Fibroblast of the conjunctiva (primary cell): Measurements from ENCODE around the gene MITF.

Experiments used
- DNase-seq: peaks from one replicate; pipeline ENCODE4 v3.0.0-alpha.2; 2010; ENCODE audit warnings: low read depth

The MITF gene

GRCh38 chr3:69761896-69762767 lies 22.9 kb downstream of the MITF start:
- peak; percentile 38 for DNase-seq

DNA sequence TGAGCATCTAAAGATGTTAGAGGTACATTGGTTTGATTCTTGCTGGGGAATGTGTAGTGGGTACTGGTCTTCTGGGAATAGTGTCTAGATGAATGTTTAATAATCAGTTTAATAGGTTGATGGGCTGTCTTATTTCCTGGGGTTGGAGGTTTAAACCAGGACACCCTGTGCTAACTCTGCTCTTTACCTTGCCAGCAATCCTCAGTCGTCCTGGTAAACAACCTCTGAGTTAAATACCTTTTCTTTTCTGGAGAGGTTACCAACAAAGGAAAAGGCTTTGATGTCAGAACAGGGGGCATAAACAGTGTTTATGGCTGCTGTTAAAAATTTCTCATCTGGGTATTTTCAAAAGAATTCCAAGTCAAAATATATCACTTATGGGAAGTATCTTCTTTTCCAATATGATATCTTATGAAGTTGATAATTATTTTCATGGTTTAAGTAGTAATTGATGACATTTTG lies 23.5 kb downstream of the MITF start:
- DNase-seq = no peak

- no peak for DNase-seq
Measured at GRCh38 chr3:69763458-69763857, 24.2 kb downstream of the MITF start.

- no peak for DNase-seq
Measured at GRCh38 chr3:69764121-69764741, 25.0 kb downstream of the MITF start.

DNA sequence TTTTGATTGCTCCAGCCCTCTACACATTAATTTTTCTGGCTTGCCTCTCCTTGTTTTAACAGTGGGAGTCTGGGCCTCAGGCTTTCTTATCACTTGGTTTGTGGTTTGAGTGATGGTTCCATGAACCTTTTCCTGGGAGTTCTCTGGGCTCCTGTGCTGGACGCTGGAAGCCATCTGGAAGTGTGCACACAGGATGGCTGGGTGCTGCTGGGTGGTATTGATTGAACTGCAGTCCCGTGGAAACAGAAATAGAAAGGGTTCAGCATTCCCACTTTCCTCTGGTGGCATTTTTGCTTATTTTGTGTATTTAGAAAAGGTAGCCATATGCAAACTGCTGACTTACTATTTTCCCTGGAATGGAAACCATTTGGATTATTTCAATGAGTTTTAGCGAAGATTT lies 25.6 kb downstream of the MITF start:
- DNase-seq = no peak

GRCh38 chr3:69766638-69767037 lies 27.4 kb downstream of the MITF start:
- DNase-seq = no peak

DNA sequence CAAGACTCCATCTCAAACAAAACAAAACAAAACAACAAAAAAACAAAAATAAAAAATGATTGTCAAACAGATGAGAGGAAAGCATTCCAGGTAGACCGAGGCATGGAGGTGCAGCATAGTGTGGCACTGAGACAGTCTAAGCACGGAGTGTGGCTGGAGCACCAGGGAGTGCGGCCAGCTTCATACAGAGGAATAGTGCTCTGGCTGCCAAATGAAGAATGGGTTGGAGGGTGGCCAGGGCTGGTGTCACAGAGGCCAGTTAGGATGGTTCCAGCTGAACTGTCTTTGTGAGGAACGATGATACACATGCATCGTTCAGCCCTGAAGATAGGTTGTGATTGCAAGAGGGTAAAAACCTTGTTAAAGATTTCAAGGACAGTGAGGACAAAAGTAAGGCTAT lies 28.3 kb downstream of the MITF start:
- no peak for DNase-seq

GRCh38 chr3:69768438-69768837 lies 29.2 kb downstream of the MITF start:
- no peak for DNase-seq

DNA sequence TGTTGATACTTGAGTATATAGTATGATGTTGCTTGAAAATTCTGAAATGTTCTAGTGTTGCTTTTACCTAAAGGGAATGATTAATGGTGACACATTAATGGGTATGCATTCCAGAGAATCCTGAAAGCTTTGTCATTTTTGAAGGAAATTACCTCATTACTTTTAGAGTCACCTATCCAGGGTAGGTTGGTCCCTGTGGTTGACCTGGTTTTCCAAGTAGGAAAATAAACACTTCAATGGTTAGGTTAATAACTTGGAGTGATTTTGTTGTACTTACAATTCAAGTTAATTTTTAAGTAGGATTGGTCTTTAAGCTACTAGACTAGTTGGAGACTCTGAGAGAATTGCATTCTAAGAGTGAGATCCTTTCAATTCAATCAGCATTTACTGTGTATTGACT lies 31.0 kb downstream of the MITF start:
- DNase-seq = no peak

DNA sequence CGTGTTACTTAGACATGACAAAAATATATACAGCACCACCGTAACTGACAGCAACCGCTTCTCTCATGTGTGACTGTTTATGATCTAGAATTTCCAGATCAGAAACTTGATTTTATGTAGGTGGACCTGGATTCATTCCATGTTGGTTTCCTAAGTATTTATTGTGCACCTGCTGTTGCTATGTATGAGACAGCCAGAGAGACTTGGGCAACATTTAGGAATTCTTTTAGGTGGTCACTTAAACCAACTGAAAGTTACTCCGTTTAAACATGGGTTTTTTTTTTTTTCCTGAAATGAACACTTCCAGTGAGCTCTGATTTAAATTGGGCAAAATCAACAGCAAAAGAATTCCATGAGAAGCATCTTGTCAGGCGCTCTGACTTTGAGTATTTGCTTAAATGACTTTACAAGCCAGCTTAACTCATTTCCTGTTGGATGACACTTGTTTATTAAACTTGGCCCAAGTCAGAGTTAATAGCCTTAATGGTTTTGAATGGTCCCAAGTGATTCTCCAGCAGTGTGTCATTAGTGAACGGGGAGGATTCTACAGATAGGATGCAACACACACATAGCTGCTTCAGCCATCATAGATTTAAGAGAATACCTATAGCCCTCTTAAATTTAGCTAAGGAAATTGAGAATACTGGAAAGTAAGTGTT lies 31.8 kb downstream of the MITF start:
- no peak for DNase-seq

GRCh38 chr3:69772152-69772867 lies 33.0 kb downstream of the MITF start:
- no peak for DNase-seq

- no peak for DNase-seq
Measured at GRCh38 chr3:69774029-69774428, 34.8 kb downstream of the MITF start.

- DNase-seq = no peak
Measured at GRCh38 chr3:69775751-69776150, 36.5 kb downstream of the MITF start.

GRCh38 chr3:69776289-69776688 lies 37.0 kb downstream of the MITF start:
- no peak for DNase-seq

DNA sequence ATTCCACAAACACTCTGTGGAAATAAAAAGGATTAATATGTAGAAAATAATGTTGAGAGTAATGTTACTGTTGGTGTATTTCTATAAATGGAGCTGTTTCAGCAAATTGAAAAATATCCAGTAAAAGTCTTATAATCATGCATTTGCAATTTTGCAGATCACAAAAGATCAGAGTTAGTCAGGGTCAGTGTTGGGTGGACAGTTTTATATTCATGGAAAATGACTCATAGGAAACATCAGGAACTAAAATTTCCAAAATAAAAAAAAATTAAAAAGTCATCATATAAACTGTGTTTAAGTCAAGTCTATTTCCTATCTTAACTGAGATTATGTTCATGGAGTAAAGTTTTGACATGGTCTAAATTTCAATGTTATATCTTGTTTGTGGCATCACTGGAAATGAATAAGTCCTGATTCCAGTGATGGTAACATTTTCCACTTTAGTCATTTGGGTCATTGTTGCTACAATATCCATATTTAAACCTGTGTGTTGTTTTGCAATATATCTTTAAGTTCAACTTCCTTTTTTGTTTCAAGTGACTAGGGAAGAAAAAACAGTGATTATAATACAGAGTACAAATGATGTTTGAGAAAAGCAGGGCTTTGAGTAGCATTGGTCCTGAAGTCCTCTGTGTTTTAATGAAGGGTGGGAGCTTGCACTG lies 37.8 kb downstream of the MITF start:
- no peak for DNase-seq

DNA sequence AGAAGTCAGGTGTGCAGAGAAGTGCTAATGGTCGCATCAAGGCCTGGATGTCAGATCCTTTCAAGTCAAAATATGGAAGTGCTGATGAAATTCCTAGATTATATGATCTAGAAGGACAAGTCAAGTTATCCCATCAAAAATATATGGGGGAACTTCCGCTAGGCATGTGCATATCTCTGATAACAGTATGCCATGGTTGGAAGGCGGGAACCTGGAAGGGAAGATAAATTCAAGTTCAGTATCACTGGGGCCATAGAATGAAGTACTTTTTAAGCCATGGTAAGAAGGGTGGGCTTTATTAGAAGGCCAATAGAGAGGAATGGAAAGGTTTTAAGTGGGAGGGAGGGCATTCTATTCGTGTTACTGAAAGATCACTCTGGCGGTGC lies 38.3 kb downstream of the MITF start:
- DNase-seq = no peak

DNA sequence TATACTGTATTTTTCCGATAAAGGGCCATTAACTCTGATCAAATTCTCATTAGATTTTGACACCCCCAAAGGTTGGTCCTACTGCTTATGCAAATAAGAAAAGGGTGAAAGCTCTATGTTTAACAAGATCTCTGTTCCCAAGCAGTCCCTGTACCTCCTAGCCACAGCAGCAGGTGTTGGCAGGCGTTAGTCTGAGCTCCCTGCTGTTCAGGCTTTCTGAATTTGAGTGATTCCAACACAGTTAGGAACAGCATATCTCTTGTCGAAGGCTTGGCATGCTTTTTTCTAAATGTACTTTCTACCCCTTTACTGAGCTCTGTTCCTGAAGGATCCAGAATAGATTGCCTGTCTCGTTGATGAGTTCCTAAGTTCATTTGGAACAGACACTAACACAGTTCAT lies 42.3 kb downstream of the MITF start:
- no peak for DNase-seq

GRCh38 chr3:69784954-69785514 lies 45.8 kb downstream of the MITF start:
- no peak for DNase-seq

GRCh38 chr3:69785769-69786320 lies 46.6 kb downstream of the MITF start:
- no peak for DNase-seq

GRCh38 chr3:69786854-69787253 lies 47.6 kb downstream of the MITF start:
- no peak for DNase-seq
